HCT116 (cell line): ENCODE results near the gene CCDC83. TPM values are rescaled to one million over a fixed set of nuclear protein-coding genes. Genes with fewer than 3 reads are reported as not detected.

Experiments
- ATAC-seq: fragments of 200-7000 bp; cut with Tn5 transposase; 2 replicates; pipeline ENCODE4 v1.9.1; 2020; ENCODE audit warnings: mild to moderate bottlenecking, moderate library complexity
- BruUV-seq: library from RNA; stranded (reverse); fragments of 400-500 nt; replicated peaks from 2 replicates; lab custom pipeline; 2021; lab: Mats Ljungman, UMichigan
- CTCF ChIA-PET: fragments of 300-600 bp; sonication (Branson Sonifier 250); formaldehyde crosslinking; loops from one replicate; lab custom pipeline; 2021; ENCODE audit warnings: antibody characterized with exemption; lab: Charles Lee
- POLR2A ChIA-PET: fragments of 300-600, 350-600 bp; sonication (Branson Sonifier 250); formaldehyde crosslinking; loops from one replicate; lab custom pipeline; 2021; ENCODE audit warnings: antibody characterized with exemption; lab: Charles Lee
- RAD21 ChIA-PET, 2 experiments: fragments of 300-600 bp; sonication (Branson Sonifier 250); formaldehyde crosslinking; loops; one replicate each; lab custom pipeline; 2023; ENCODE audit warnings: low total read pairs in 2 of 2; ENCODE audit not compliant: uncharacterized antibody in 2 of 2, unreplicated experiment in 2 of 2, low non-redundant PET in 1 of 2; lab: Charles Lee
- DNase-seq: peaks from one replicate; pipeline ENCODE4 v3.0.0-alpha.2; 2010; ENCODE audit warnings: low read depth, low spot score
- H2AFZ ChIP-seq: fragments of 200-600 bp; shearing (Covaris generic), sonication (generic); 2 replicates; pipeline ENCODE4 v1.6.1; 2017; ENCODE audit warnings: low read depth, mixed run types, mixed read lengths, antibody characterized with exemption, low read length; ENCODE audit not compliant: poor library complexity, severe bottlenecking
- H3K27ac ChIP-seq: 2 replicates; pipeline ENCODE4 v1.5.1; 2012; ENCODE audit warnings: low read depth, low read length
- H3K27me3 ChIP-seq: fragments of 200-600 bp; sonication (generic); 2 replicates; pipeline ENCODE4 v1.6.1; 2016; ENCODE audit warnings: mixed run types, low read length, mixed read lengths; ENCODE audit not compliant: insufficient read depth
- H3K36me3 ChIP-seq, 2 experiments: fragments of 200-500 bp in 1 of 2; fragments of 200-600 bp in 1 of 2; sonication (Bioruptor generic) in 1 of 2; sonication (generic) in 1 of 2; 2 replicates each; pipeline versions ENCODE4 v1.5.1 to v1.6.1; 2014 to 2016; ENCODE audit warnings: low read length in 2 of 2, inconsistent platforms in 1 of 2, mixed read lengths in 1 of 2, mixed run types in 1 of 2; ENCODE audit not compliant: insufficient read depth in 2 of 2, control insufficient read depth in 1 of 2
- H3K4me1 ChIP-seq, 2 experiments: fragments of 200-600 bp in 1 of 2; sonication (generic) in 1 of 2; 2 replicates each; pipeline versions ENCODE4 v1.5.1 to v1.6.1; 2012 to 2017; ENCODE audit warnings: low read length in 2 of 2, inconsistent platforms in 1 of 2, mild to moderate bottlenecking in 1 of 2, mixed read lengths in 1 of 2, mixed run types in 1 of 2, moderate library complexity in 1 of 2; ENCODE audit not compliant: insufficient read depth in 2 of 2, control insufficient read depth in 1 of 2
- H3K4me2 ChIP-seq: fragments of 200-600 bp; sonication (generic); 2 replicates; pipeline ENCODE4 v1.6.1; 2017; ENCODE audit warnings: mixed run types, low read length, mixed read lengths
- H3K4me3 ChIP-seq, 2 experiments: fragments of 200-600 bp in 1 of 2; sonication (generic) in 1 of 2; replicated peaks in 1 of 2; 2 replicates each; pipeline ENCODE4 v1.5.1; 2011 to 2016; ENCODE audit warnings: low read length in 2 of 2, control low read depth in 1 of 2, low read depth in 1 of 2, mild to moderate bottlenecking in 1 of 2, mixed read lengths in 1 of 2, mixed run types in 1 of 2
- H3K79me2 ChIP-seq: fragments of 200-600 bp; sonication (generic); 2 replicates; pipeline ENCODE4 v1.6.1; 2017; ENCODE audit warnings: mild to moderate bottlenecking, mixed run types, low read length, moderate library complexity, mixed read lengths; ENCODE audit not compliant: insufficient read depth
- H3K9ac ChIP-seq: fragments of 200-600 bp; sonication (generic); 2 replicates; pipeline ENCODE4 v1.6.1; 2016; ENCODE audit warnings: low read length, mixed read lengths
- H3K9me2 ChIP-seq: fragments of 200-600 bp; sonication (generic), shearing (Covaris generic); 2 replicates; pipeline ENCODE4 v1.6.1; 2017; ENCODE audit warnings: mixed run types, mild to moderate bottlenecking, moderate library complexity; ENCODE audit not compliant: insufficient read depth
- H3K9me3 ChIP-seq, 2 experiments: fragments of 200-500 bp in 1 of 2; fragments of 200-600 bp in 1 of 2; sonication (Bioruptor generic) in 1 of 2; sonication (generic) in 1 of 2; 2 replicates each; pipeline ENCODE4 v1.6.1; 2014 to 2017; ENCODE audit warnings: low read length in 2 of 2, mixed read lengths in 2 of 2, inconsistent platforms in 1 of 2, low read depth in 1 of 2, mild to moderate bottlenecking in 1 of 2, mixed run types in 1 of 2, moderate library complexity in 1 of 2; ENCODE audit not compliant: control insufficient read depth in 1 of 2, insufficient read depth in 1 of 2
- H4K20me1 ChIP-seq: fragments of 200-600 bp; sonication (generic), shearing (Covaris generic); 2 replicates; pipeline ENCODE4 v1.6.1; 2017; ENCODE audit warnings: mixed run types, mild to moderate bottlenecking, moderate library complexity; ENCODE audit not compliant: insufficient read depth
- CBX3 ChIP-seq: IDR thresholded peaks from 2 replicates; pipeline ENCODE4 v1.6.1; 2012; ENCODE audit warnings: low read depth
- CEBPB ChIP-seq: IDR thresholded peaks from 2 replicates; pipeline ENCODE4 v1.6.1; 2012; ENCODE audit warnings: low read depth
- EGR1 ChIP-seq: IDR thresholded peaks from 2 replicates; pipeline ENCODE4 v1.6.1; 2012; ENCODE audit warnings: low read depth
- EZH2phosphoT487 ChIP-seq: fragments of 200-600 bp; IDR thresholded peaks from 2 replicates; pipeline ENCODE4 v1.6.1; 2018; ENCODE audit warnings: antibody characterized with exemption, borderline replicate concordance
- FOSL1 ChIP-seq: IDR thresholded peaks from 2 replicates; pipeline ENCODE4 v1.6.1; 2012; ENCODE audit warnings: low read depth
- JUND ChIP-seq: IDR thresholded peaks from 2 replicates; pipeline ENCODE4 v1.6.1; 2012
- POLR2A ChIP-seq: IDR thresholded peaks from 2 replicates; pipeline ENCODE4 v1.7.0; 2011; ENCODE audit warnings: borderline replicate concordance; ENCODE audit not compliant: insufficient read depth, insufficient read length; ENCODE audit errors: extremely low read depth
- RAD21 ChIP-seq: IDR thresholded peaks from 2 replicates; pipeline ENCODE4 v1.6.1; 2012; ENCODE audit warnings: low read depth, mild to moderate bottlenecking
- SRF ChIP-seq: IDR thresholded peaks from 2 replicates; pipeline ENCODE4 v1.6.1; 2012; ENCODE audit warnings: low read depth
- TCF7L2 ChIP-seq: IDR thresholded peaks from 2 replicates; pipeline ENCODE4 v1.7.0; 2011; ENCODE audit warnings: borderline replicate concordance, inconsistent platforms; ENCODE audit not compliant: insufficient read depth, insufficient read length; ENCODE audit errors: extremely low read depth
- YY1 ChIP-seq: IDR thresholded peaks from 2 replicates; pipeline ENCODE4 v1.6.1; 2011; ENCODE audit warnings: low read length, low read depth, moderate library complexity, mild to moderate bottlenecking; ENCODE audit not compliant: insufficient replicate concordance; ENCODE audit errors: extremely low read depth
- ZFX ChIP-seq: fragments of 450-650 bp; IDR thresholded peaks from 2 replicates; pipeline ENCODE4 v1.6.1; 2017
- ZNF274 ChIP-seq: fragments of 200-500 bp; sonication (Bioruptor generic); IDR thresholded peaks from 2 replicates; pipeline ENCODE4 v1.6.1; 2014; ENCODE audit warnings: mild to moderate bottlenecking, low read depth, low read length, inconsistent platforms
- intact Hi-C: fragments of 100-400 bp; cut with micrococcal nuclease; formaldehyde crosslinking; loops from 2 replicates; pipeline ENCODE4 v1.10.0; 2022
- total RNA-seq: library from RNA; stranded (reverse); gene quantifications from one replicate; pipeline ENCODE4 v1.2.1, GENCODE V29; 2021; ENCODE audit not compliant: unreplicated experiment
- TF ChIP-seq, protein P1 (sequence below): IDR thresholded peaks from 2 replicates; pipeline ENCODE4 v1.6.1; 2011; ENCODE audit warnings: mild to moderate bottlenecking, low read length, moderate library complexity; ENCODE audit not compliant: insufficient replicate concordance; ENCODE audit errors: extremely low read depth
- TF ChIP-seq, protein P2 (sequence below): IDR thresholded peaks from 2 replicates; pipeline ENCODE4 v1.6.1; 2012
- TF ChIP-seq, protein P3 (sequence below), 3 experiments: fragments of 200-600 bp in 1 of 3; sonication (generic) in 1 of 3; IDR thresholded peaks in 2 of 3; conservative IDR thresholded peaks in 1 of 3; 2 replicates each; pipeline ENCODE4 v1.5.1; 2012 to 2017; ENCODE audit warnings: low read depth in 2 of 3, low read length in 2 of 3, antibody characterized with exemption in 1 of 3, borderline replicate concordance in 1 of 3, control low read depth in 1 of 3, mild to moderate bottlenecking in 1 of 3, mixed read lengths in 1 of 3, mixed run types in 1 of 3, moderate library complexity in 1 of 3; ENCODE audit not compliant: insufficient read depth in 1 of 3
- TF ChIP-seq, protein P4 (sequence below): IDR thresholded peaks from 2 replicates; pipeline ENCODE4 v1.6.1; 2012; ENCODE audit warnings: low read depth

The CCDC83 gene
- total RNA-seq, 1 experiment from 2014 or later: not detected

DNA sequence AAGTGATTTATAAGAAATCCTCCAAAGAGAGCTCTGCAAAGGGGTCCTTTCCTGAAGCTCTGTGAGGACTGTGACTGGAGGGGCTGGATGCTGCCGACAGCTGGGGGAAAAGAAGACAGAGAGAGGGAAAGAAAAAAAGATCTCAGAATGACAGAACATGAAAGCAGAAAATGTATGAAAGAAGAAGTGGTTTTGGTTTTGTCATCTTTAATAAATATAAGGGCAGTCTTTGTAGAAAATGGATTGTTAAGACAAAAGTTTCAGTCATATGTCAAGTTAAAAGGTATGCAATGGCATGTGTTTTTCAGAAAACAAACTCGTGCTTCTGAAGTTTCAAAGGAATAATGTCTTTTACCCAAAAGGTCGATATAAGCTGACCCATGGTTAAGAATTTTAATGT lies 105.5 kb downstream of the CCDC83 start (continued):
- TF ChIP-seq, protein P1, sequence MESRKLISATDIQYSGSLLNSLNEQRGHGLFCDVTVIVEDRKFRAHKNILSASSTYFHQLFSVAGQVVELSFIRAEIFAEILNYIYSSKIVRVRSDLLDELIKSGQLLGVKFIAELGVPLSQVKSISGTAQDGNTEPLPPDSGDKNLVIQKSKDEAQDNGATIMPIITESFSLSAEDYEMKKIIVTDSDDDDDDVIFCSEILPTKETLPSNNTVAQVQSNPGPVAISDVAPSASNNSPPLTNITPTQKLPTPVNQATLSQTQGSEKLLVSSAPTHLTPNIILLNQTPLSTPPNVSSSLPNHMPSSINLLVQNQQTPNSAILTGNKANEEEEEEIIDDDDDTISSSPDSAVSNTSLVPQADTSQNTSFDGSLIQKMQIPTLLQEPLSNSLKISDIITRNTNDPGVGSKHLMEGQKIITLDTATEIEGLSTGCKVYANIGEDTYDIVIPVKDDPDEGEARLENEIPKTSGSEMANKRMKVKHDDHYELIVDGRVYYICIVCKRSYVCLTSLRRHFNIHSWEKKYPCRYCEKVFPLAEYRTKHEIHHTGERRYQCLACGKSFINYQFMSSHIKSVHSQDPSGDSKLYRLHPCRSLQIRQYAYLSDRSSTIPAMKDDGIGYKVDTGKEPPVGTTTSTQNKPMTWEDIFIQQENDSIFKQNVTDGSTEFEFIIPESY: no peak
- TF ChIP-seq ZNF274: no peak
- TF ChIP-seq CEBPB: no peak
- no peak for TF ChIP-seq FOSL1
- TF ChIP-seq, protein P2, sequence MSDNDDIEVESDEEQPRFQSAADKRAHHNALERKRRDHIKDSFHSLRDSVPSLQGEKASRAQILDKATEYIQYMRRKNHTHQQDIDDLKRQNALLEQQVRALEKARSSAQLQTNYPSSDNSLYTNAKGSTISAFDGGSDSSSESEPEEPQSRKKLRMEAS: no peak
- TF ChIP-seq EZH2phosphoT487: no peak

DNA sequence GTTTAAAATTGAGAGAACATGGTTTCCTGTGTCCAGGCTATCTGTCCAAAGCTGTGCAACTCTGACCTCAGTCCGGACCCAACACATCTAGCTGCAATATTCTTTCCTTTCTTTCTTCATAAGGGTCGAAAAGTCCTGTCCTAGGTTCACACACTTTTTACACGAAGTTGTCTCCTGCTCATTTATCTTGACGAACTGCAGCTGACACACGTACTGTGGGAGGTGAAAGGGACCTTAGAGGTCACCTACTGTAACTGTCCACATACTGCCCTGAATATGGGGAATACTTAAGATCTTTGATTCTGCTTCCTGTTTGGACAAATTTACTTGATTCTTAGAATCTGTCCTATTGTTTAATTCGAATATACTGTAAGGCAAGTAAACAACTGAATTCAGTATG lies 105.9 kb downstream of the CCDC83 start:
- H3K36me3 ChIP-seq: no peaks in the 10 kb centered on the region; a peak in 1 of 4 replicates
- H4K20me1 ChIP-seq: no peaks in the 10 kb centered on the region
- no peak overlapping the region for H3K4me3 ChIP-seq
- intact Hi-C loops: no loop called here
- no peak overlapping the region for H3K4me2 ChIP-seq
- ATAC-seq: no peak
- H3K27me3 ChIP-seq: no peaks in the 10 kb centered on the region
- H3K27ac ChIP-seq: no peak overlapping the region
- H3K4me1 ChIP-seq: no peaks in the 10 kb centered on the region
- DNase-seq: no peak
- TF ChIP-seq, protein P3, sequence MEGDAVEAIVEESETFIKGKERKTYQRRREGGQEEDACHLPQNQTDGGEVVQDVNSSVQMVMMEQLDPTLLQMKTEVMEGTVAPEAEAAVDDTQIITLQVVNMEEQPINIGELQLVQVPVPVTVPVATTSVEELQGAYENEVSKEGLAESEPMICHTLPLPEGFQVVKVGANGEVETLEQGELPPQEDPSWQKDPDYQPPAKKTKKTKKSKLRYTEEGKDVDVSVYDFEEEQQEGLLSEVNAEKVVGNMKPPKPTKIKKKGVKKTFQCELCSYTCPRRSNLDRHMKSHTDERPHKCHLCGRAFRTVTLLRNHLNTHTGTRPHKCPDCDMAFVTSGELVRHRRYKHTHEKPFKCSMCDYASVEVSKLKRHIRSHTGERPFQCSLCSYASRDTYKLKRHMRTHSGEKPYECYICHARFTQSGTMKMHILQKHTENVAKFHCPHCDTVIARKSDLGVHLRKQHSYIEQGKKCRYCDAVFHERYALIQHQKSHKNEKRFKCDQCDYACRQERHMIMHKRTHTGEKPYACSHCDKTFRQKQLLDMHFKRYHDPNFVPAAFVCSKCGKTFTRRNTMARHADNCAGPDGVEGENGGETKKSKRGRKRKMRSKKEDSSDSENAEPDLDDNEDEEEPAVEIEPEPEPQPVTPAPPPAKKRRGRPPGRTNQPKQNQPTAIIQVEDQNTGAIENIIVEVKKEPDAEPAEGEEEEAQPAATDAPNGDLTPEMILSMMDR (IDR thresholded peaks at IDR 0.05 in 2 of 3, conservative IDR thresholded peaks at IDR 0.05 in 1 of 3; ENCODE audit: borderline replicate concordance in 1 of 3, insufficient read depth in 1 of 3, low read depth in 2 of 3, low read length in 2 of 3): no peak
- TF ChIP-seq YY1: no peak
- TF ChIP-seq, protein P2: no peak
- TF ChIP-seq EGR1: no peak
- no peak for TF ChIP-seq TCF7L2
- TF ChIP-seq, protein P4, sequence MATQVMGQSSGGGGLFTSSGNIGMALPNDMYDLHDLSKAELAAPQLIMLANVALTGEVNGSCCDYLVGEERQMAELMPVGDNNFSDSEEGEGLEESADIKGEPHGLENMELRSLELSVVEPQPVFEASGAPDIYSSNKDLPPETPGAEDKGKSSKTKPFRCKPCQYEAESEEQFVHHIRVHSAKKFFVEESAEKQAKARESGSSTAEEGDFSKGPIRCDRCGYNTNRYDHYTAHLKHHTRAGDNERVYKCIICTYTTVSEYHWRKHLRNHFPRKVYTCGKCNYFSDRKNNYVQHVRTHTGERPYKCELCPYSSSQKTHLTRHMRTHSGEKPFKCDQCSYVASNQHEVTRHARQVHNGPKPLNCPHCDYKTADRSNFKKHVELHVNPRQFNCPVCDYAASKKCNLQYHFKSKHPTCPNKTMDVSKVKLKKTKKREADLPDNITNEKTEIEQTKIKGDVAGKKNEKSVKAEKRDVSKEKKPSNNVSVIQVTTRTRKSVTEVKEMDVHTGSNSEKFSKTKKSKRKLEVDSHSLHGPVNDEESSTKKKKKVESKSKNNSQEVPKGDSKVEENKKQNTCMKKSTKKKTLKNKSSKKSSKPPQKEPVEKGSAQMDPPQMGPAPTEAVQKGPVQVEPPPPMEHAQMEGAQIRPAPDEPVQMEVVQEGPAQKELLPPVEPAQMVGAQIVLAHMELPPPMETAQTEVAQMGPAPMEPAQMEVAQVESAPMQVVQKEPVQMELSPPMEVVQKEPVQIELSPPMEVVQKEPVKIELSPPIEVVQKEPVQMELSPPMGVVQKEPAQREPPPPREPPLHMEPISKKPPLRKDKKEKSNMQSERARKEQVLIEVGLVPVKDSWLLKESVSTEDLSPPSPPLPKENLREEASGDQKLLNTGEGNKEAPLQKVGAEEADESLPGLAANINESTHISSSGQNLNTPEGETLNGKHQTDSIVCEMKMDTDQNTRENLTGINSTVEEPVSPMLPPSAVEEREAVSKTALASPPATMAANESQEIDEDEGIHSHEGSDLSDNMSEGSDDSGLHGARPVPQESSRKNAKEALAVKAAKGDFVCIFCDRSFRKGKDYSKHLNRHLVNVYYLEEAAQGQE: no peak
- TF ChIP-seq FOSL1: no peak
- TF ChIP-seq RAD21: no peak
- TF ChIP-seq SRF: no peak
- TF ChIP-seq POLR2A: no peak
- TF ChIP-seq JUND: no peak
- no peak for TF ChIP-seq CBX3
- no peak for TF ChIP-seq ZFX
- TF ChIP-seq ZNF274: no peak
- no peaks in the 10 kb centered on the region for H3K9me2 ChIP-seq
- no peak overlapping the region for H2AFZ ChIP-seq
- CTCF ChIA-PET: no interaction called here
- BruUV-seq: no TSS peak
- no peaks in the 10 kb centered on the region for H3K9me3 ChIP-seq
- POLR2A ChIA-PET: interaction anchor here (0.7 kb wide), 1 partner anchor 12 kb away, joined by 3 read pairs; no protein-coding TSS in a partner anchor
- RAD21 ChIA-PET: no interaction called here
- H3K79me2 ChIP-seq: peaks cover 4% of the 10 kb centered on the region; the same call in 1 of the 2 replicates
- H3K9ac ChIP-seq: no peak overlapping the region
